A673 (cell line): ENCODE data around the gene NET1. TPM values are rescaled to one million over a fixed set of nuclear protein-coding genes. Genes with fewer than 3 reads are reported as not detected.

ENCODE experiments used
- BruUV-seq: library from RNA; stranded (reverse); fragments of 400-500 nt; replicated peaks from 2 replicates; lab custom pipeline; 2021; lab: Mats Ljungman, UMichigan
- CTCF ChIA-PET: fragments of 300-600 bp; sonication (Branson Sonifier 250); formaldehyde crosslinking; loops from one replicate; lab custom pipeline; 2022; ENCODE audit warnings: antibody characterized with exemption; lab: Charles Lee
- POLR2A ChIA-PET: fragments of 300-600 bp; sonication (Branson Sonifier 250); formaldehyde crosslinking; loops from one replicate; lab custom pipeline; 2022; ENCODE audit warnings: antibody characterized with exemption; ENCODE audit not compliant: low non-redundant PET; lab: Charles Lee
- DNase-seq: peaks from one replicate; pipeline ENCODE4 v3.0.0-alpha.2; 2015; ENCODE audit warnings: low spot score
- H3K27ac ChIP-seq: fragments of 200-600 bp; sonication (generic); 2 replicates; pipeline ENCODE4 v1.5.1; 2016; ENCODE audit warnings: mixed run types, low read depth, mild to moderate bottlenecking, mixed read lengths, antibody characterized with exemption, low read length; ENCODE audit not compliant: poor library complexity, severe bottlenecking
- H3K27me3 ChIP-seq: fragments of 200-600 bp; sonication (generic); replicated peaks from 2 replicates; pipeline ENCODE4 v1.6.1; 2017; ENCODE audit warnings: mixed run types, low read depth, mild to moderate bottlenecking, mixed read lengths, antibody characterized with exemption, low read length; ENCODE audit not compliant: insufficient read depth, poor library complexity
- H3K36me3 ChIP-seq: fragments of 200-600 bp; sonication (generic); 2 replicates; pipeline ENCODE4 v1.6.1; 2016; ENCODE audit warnings: mixed run types, mild to moderate bottlenecking, mixed read lengths, antibody characterized with exemption, low read length; ENCODE audit not compliant: insufficient read depth, poor library complexity, severe bottlenecking
- H3K4me1 ChIP-seq: fragments of 200-600 bp; sonication (generic); 2 replicates; pipeline ENCODE4 v1.6.1; 2017; ENCODE audit warnings: mixed run types, mild to moderate bottlenecking, mixed read lengths, antibody characterized with exemption, low read length; ENCODE audit not compliant: insufficient read depth, poor library complexity, severe bottlenecking
- H3K4me3 ChIP-seq: fragments of 200-600 bp; sonication (generic); 2 replicates; pipeline ENCODE4 v1.5.1; 2016; ENCODE audit warnings: low read depth, mixed run types, mild to moderate bottlenecking, mixed read lengths, low read length; ENCODE audit not compliant: poor library complexity, severe bottlenecking
- H3K9me3 ChIP-seq: fragments of 200-600 bp; sonication (generic); 2 replicates; pipeline ENCODE4 v1.6.1; 2016; ENCODE audit warnings: mixed run types, low read depth, mild to moderate bottlenecking, mixed read lengths, antibody characterized with exemption, low read length; ENCODE audit not compliant: poor library complexity, severe bottlenecking
- CTCF ChIP-seq: fragments of 300-800, 200-600 bp; sonication (generic); conservative IDR thresholded peaks from 2 replicates; pipeline ENCODE4 v1.5.1; 2017; ENCODE audit warnings: low read depth, mild to moderate bottlenecking, antibody characterized with exemption, low read length, moderate library complexity, mixed read lengths
- EZH2 ChIP-seq: fragments of 200-600 bp; sonication (generic); IDR thresholded peaks from 2 replicates; pipeline ENCODE4 v1.6.1; 2017; ENCODE audit warnings: borderline replicate concordance, low read depth, mild to moderate bottlenecking, mixed read lengths, antibody characterized with exemption, low read length; ENCODE audit not compliant: poor library complexity, severe bottlenecking
- intact Hi-C: fragments of 100-400 bp; cut with micrococcal nuclease; formaldehyde crosslinking; loops from one replicate; pipeline ENCODE4 v1.10.0; 2022; ENCODE audit not compliant: unreplicated experiment
- total RNA-seq: library from RNA; stranded (reverse); gene quantifications from 2 replicates; pipeline ENCODE4 v1.2.3, GENCODE V29; 2021

Gene NET1
- total RNA-seq, 1 experiment from 2014 or later: 71.4 TPM

DNA sequence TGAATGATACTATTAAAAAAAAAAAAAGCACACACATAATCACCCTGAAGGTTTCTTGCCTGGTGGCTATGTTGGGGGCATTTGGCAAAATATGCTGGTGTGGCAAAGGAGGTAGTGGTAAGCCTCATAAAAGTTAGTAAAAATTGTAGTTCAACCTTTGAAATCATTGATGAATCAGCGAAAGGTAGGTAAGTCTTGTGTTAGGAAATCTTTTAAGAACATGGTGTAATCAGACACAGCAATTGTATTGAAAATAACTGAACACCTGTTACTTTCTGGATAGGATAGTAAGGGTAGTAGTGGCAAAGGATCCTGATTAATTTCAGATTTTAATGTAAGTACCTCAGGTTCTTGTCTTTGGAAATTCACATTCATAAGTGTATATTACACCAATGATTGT is 46.1 kb downstream of the NET1 start:
- Histone ChIP-seq H3K27me3 (no peaks in the 10 kb centered on the region), H3K27ac (no peak overlapping the region), H3K4me1 (no peaks in the 10 kb centered on the region), H3K9me3 (no peaks in the 10 kb centered on the region), H3K36me3 (peaks cover 80% of the 10 kb centered on the region), H3K4me3 (no peak overlapping the region)
- intact Hi-C loops: no loop called here
- TF ChIP-seq EZH2 (no peak), CTCF (no peak)
- DNase-seq: no peak
- CTCF ChIA-PET: no interaction called here
- POLR2A ChIA-PET: no interaction called here
- no TSS peak for BruUV-seq

- Histone ChIP-seq H3K4me3 (no peak overlapping the region), H3K4me1 (no peaks in the 10 kb centered on the region), H3K27me3 (no peaks in the 10 kb centered on the region), H3K27ac (no peak overlapping the region), H3K9me3 (no peaks in the 10 kb centered on the region), H3K36me3 (peaks cover 73% of the 10 kb centered on the region)
- no peak for DNase-seq
- TF ChIP-seq CTCF (no peak), EZH2 (no peak)
- BruUV-seq: no TSS peak
- intact Hi-C loops: no loop called here
- ChIA-PET CTCF (no interaction called here), POLR2A (no interaction called here)
These were observed 46.8 kb downstream of the NET1 start for GRCh38 chr10:5458949-5459747.

- BruUV-seq: no TSS peak
- Histone ChIP-seq H3K27me3 (no peaks in the 10 kb centered on the region), H3K9me3 (no peaks in the 10 kb centered on the region), H3K36me3 (peaks cover 58% of the 10 kb centered on the region), H3K27ac (no peak overlapping the region), H3K4me1 (no peaks in the 10 kb centered on the region), H3K4me3 (no peak overlapping the region)
- ChIA-PET POLR2A (interaction anchor here (0.6 kb wide), 1 partner anchor 136 kb away, joined by 3 read pairs; no protein-coding TSS in a partner anchor), CTCF (no interaction called here)
- intact Hi-C loops: no loop called here
- TF ChIP-seq CTCF (no peak), EZH2 (no peak)
- DNase-seq: no peak
These were observed 48.3 kb downstream of the NET1 start for GRCh38 chr10:5460468-5461202.
